PFSK-1 (cell line): Measurements from ENCODE around the gene CD83.

ENCODE experiments used
- FOXP2 ChIP-seq: optimal IDR thresholded peaks from 2 replicates; pipeline ENCODE3; 2011; ENCODE audit warnings: borderline replicate concordance, control low read depth, inconsistent platforms; ENCODE audit not compliant: insufficient read depth; ENCODE audit errors: extremely low read length, extremely low read depth
- POLR2AphosphoS5 ChIP-seq: IDR thresholded peaks from 2 replicates; pipeline ENCODE4 v1.6.1; 2012; ENCODE audit warnings: low read depth, mild to moderate bottlenecking, control low read depth, low read length, moderate library complexity
- SIN3A ChIP-seq: IDR thresholded peaks from 2 replicates; pipeline ENCODE4 v1.6.1; 2012; ENCODE audit warnings: mild to moderate bottlenecking, low read length, moderate library complexity, borderline replicate concordance; ENCODE audit not compliant: insufficient read depth
- TAF1 ChIP-seq: IDR thresholded peaks from 2 replicates; pipeline ENCODE4 v1.6.1; 2012; ENCODE audit warnings: low read length, control low read depth, borderline replicate concordance; ENCODE audit not compliant: insufficient read depth
- TF ChIP-seq, protein P1 (sequence below), 2 experiments: IDR thresholded peaks; 2 replicates each; pipeline versions ENCODE4 v1.6.1 to v1.8.0; 2011 to 2012; ENCODE audit warnings: low read depth in 2 of 2, low read length in 2 of 2, control low read depth in 1 of 2, inconsistent platforms in 1 of 2, mild to moderate bottlenecking in 1 of 2, moderate library complexity in 1 of 2; ENCODE audit not compliant: insufficient read depth in 1 of 2

The CD83 gene

GRCh38 chr6:14174226-14174625 is 56.7 kb downstream of the CD83 start:
- TF ChIP-seq POLR2AphosphoS5 (no peak), SIN3A (no peak), FOXP2 (no peak)
- TF ChIP-seq, protein P1, sequence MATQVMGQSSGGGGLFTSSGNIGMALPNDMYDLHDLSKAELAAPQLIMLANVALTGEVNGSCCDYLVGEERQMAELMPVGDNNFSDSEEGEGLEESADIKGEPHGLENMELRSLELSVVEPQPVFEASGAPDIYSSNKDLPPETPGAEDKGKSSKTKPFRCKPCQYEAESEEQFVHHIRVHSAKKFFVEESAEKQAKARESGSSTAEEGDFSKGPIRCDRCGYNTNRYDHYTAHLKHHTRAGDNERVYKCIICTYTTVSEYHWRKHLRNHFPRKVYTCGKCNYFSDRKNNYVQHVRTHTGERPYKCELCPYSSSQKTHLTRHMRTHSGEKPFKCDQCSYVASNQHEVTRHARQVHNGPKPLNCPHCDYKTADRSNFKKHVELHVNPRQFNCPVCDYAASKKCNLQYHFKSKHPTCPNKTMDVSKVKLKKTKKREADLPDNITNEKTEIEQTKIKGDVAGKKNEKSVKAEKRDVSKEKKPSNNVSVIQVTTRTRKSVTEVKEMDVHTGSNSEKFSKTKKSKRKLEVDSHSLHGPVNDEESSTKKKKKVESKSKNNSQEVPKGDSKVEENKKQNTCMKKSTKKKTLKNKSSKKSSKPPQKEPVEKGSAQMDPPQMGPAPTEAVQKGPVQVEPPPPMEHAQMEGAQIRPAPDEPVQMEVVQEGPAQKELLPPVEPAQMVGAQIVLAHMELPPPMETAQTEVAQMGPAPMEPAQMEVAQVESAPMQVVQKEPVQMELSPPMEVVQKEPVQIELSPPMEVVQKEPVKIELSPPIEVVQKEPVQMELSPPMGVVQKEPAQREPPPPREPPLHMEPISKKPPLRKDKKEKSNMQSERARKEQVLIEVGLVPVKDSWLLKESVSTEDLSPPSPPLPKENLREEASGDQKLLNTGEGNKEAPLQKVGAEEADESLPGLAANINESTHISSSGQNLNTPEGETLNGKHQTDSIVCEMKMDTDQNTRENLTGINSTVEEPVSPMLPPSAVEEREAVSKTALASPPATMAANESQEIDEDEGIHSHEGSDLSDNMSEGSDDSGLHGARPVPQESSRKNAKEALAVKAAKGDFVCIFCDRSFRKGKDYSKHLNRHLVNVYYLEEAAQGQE (IDR thresholded peaks at IDR 0.05; ENCODE audit: insufficient read depth in 1 of 2, low read depth in 2 of 2, low read length in 2 of 2): no peak

GRCh38 chr6:14174996-14175395 is 57.4 kb downstream of the CD83 start:
- TF ChIP-seq FOXP2 (no peak), SIN3A (no peak), TAF1 (no peak), POLR2AphosphoS5 (no peak)
- TF ChIP-seq, protein P1 (IDR thresholded peaks at IDR 0.05; ENCODE audit: insufficient read depth in 1 of 2, low read depth in 2 of 2, low read length in 2 of 2): no peak

- TF ChIP-seq SIN3A (no peak), TAF1 (no peak), FOXP2 (no peak), POLR2AphosphoS5 (no peak)
- TF ChIP-seq, protein P1 (IDR thresholded peaks at IDR 0.05; ENCODE audit: insufficient read depth in 1 of 2, low read depth in 2 of 2, low read length in 2 of 2): no peak
Observed at GRCh38 chr6:14176429-14176828, 58.9 kb downstream of the CD83 start.

GRCh38 chr6:14177413-14178082 is 60.0 kb downstream of the CD83 start:
- TF ChIP-seq POLR2AphosphoS5 (no peak), SIN3A (no peak), TAF1 (no peak), FOXP2 (no peak)
- TF ChIP-seq, protein P1 (IDR thresholded peaks at IDR 0.05; ENCODE audit: insufficient read depth in 1 of 2, low read depth in 2 of 2, low read length in 2 of 2): no peak

DNA sequence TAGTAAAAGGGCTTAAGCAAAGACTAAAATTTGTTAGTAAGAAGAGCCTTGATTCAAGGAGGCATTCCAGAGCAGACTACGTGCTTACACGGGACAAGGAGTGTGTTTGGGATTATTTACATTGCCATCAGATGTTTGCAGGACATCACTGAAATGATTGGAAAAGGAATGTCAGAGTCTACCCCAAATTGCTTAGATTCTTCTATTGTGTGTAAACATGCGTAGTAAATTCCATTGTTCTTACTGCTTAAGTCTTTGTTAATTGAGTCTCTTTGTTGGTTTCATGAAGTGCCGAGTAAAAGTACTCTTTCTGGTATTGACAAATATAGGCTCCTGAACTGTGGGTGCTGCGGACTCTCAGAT is 60.5 kb downstream of the CD83 start:
- TF ChIP-seq SIN3A: no peak
- no peak for TF ChIP-seq POLR2AphosphoS5
- TF ChIP-seq, protein P1 (IDR thresholded peaks at IDR 0.05; ENCODE audit: insufficient read depth in 1 of 2, low read depth in 2 of 2, low read length in 2 of 2): no peak
- no peak for TF ChIP-seq TAF1
- TF ChIP-seq FOXP2: no peak
